ENCODE results near the gene VPS35L. TPM values are rescaled to one million over a fixed set of nuclear protein-coding genes. Genes with fewer than 3 reads are reported as not detected.

The VPS35L gene, protein sequence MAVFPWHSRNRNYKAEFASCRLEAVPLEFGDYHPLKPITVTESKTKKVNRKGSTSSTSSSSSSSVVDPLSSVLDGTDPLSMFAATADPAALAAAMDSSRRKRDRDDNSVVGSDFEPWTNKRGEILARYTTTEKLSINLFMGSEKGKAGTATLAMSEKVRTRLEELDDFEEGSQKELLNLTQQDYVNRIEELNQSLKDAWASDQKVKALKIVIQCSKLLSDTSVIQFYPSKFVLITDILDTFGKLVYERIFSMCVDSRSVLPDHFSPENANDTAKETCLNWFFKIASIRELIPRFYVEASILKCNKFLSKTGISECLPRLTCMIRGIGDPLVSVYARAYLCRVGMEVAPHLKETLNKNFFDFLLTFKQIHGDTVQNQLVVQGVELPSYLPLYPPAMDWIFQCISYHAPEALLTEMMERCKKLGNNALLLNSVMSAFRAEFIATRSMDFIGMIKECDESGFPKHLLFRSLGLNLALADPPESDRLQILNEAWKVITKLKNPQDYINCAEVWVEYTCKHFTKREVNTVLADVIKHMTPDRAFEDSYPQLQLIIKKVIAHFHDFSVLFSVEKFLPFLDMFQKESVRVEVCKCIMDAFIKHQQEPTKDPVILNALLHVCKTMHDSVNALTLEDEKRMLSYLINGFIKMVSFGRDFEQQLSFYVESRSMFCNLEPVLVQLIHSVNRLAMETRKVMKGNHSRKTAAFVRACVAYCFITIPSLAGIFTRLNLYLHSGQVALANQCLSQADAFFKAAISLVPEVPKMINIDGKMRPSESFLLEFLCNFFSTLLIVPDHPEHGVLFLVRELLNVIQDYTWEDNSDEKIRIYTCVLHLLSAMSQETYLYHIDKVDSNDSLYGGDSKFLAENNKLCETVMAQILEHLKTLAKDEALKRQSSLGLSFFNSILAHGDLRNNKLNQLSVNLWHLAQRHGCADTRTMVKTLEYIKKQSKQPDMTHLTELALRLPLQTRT
- total RNA-seq (10 to 100 TPM; 24.0 to 35.1 (median 32.0) TPM), polyA plus RNA-seq (10 to 100 TPM; 15.0 to 25.8 TPM)
- long read RNA-seq, donor 1, transcript VPS35L-203 (31 exons, 3,855 nt), result major isoform, 18 of 41 reads
- long read RNA-seq, donor 1, partial matches to known transcripts, result 17 of 41 reads
- long read RNA-seq, donor 1, other reads (novel, unspliced or antisense), result 5 of 41 reads
- long read RNA-seq, donor 2, transcript VPS35L-203 (31 exons, 3,855 nt), result major isoform, 32 of 50 reads
- long read RNA-seq, donor 2, partial matches to known transcripts, result 11 of 50 reads
- long read RNA-seq, donor 2, other reads (novel, unspliced or antisense), result 7 of 50 reads
- long read RNA-seq, donor 3, transcript VPS35L-203 (31 exons, 3,855 nt), result major isoform, 43 of 96 reads
- long read RNA-seq, donor 3, partial matches to known transcripts, result 28 of 96 reads
- long read RNA-seq, donor 3, other reads (novel, unspliced or antisense), result 24 of 96 reads

DNA sequence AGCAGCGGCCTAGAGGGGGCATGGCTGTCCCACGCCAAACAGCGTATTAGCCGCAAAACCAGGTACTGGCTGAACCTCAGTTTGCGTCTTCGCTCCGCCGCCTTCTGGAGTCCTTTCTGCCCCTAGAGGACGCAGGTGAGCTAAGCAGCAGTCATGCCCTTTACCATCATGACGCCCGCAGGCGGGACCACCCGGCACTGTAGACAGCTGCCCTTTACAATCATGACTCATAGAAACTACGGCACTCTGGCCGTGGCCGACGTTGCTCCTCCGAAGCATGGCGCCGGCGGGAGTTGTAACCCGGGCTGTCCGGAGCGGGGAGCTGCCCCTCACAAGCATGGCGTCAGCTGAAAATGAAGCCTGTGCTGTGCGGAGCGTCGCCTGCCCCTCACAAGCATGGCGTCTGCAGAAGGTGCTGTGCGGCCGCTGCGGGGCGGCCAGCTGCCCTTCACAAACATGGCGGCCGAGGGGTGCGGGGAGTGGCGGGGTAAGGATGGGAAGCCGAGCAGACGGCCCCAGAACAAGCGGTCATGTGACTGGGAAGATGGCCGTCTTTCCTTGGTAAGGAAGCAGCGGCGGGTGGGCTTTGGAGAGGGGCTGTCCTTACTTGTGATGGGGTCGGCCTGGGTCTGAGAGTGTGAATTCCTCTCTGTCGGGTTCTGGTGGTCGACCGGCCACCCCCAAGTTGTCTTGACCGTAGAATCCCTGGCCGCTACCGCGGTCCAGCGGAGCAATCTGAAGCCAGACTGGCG is at the start of gene VPS35L:
Gene VPS35L, plus strand, starts transcription at position 518 of the 752 bp plus-strand sequence. Its CDS starts 27 bp downstream, at position 545.
- no peaks in the 10 kb centered on the region for H3K9me3 ChIP-seq
- peak; percentile 97 to 98 for DNase-seq
- peak; percentile 99 to 100 (median 100) for ATAC-seq
- no peaks in the 10 kb centered on the region for H3K27me3 ChIP-seq
- H3K4me3 ChIP-seq, result peak within 1 kb of the TSS; percentile 62 to 93 (median 79)
- peaks cover 0 to 24% (median 16%) of the 10 kb centered on the region in 9 donors for H3K4me1 ChIP-seq
- H3K27ac ChIP-seq, result peak within 1 kb of the TSS; percentile 40 to 95 (median 86)
- peaks cover 0 to 24% (median 0%) of the 10 kb centered on the region in 9 donors for H3K36me3 ChIP-seq
- TF ChIP-seq CTCF (IDR thresholded peaks at IDR 0.05), result peak; percentile 50 to 88 (median 76)
- WGBS, 2 donors, result 0% methylated on average over 53 of the region's 53 CpGs
- intact Hi-C loops (cut with DNase I), result loop anchor here in 3 of 10 donors (2.0 to 5.0 kb wide), 2 partner anchors 33 to 332 kb away; partner anchors contain the start of genes CCP110 (in 2 of the 3) and GDE1 (in 2 of the 3)

- no peak for ATAC-seq
- TF ChIP-seq CTCF (IDR thresholded peaks at IDR 0.05), result no peak
- Histone ChIP-seq H3K36me3 (peaks cover 0 to 100% (median 44%) of the 10 kb centered on the region in 9 donors), H3K27ac (no peak overlapping the region), H3K27me3 (no peaks in the 10 kb centered on the region), H3K4me3 (no peak overlapping the region), H3K9me3 (no peaks in the 10 kb centered on the region), H3K4me1 (peaks cover 0 to 12% (median 0%) of the 10 kb centered on the region in 9 donors)
- DNase-seq, result no peak
- 84 to 97% methylated on average over 4 of the region's 4 CpGs for WGBS, 2 donors
- intact Hi-C loops (cut with DNase I), result loop anchor here in 3 of 10 donors (5.0 to 10.0 kb wide), 2 partner anchors 420 to 422 kb away; no protein-coding TSS in a partner anchor
Measured at GRCh38 chr16:19506965-19507364, 48.5 kb upstream of the VPS35L start.

DNA sequence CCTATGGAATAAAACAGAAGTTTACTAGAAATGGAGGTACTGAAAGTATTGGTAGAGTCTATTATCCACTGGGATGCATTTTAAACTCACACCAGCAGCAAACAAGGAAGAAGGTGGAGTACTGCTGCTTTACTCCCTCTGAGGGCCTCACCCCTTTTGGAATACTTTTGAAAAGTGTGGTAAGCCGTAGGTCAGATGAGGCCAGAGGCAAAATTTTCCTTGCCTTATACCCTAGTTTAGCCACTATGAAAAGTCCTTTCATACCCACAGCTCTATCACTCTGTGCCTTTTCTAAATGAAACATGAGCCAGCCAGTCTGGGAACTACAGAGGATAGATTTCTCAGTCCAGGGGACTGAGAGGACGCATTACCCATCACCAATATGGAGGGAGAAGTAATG is 47.6 kb upstream of the VPS35L start:
- 91 to 94% methylated on average over 2 of the region's 2 CpGs for WGBS, 2 donors
- DNase-seq, result no peak
- Histone ChIP-seq H3K9me3 (no peaks in the 10 kb centered on the region), H3K4me3 (no peak overlapping the region), H3K27me3 (no peaks in the 10 kb centered on the region), H3K4me1 (peaks cover 0 to 12% (median 0%) of the 10 kb centered on the region in 9 donors), H3K36me3 (peaks cover 0 to 97% (median 40%) of the 10 kb centered on the region in 9 donors), H3K27ac (no peak overlapping the region)
- ATAC-seq, result no peak
- intact Hi-C loops (cut with DNase I), result loop anchor here in 3 of 10 donors (5.0 to 10.0 kb wide), 2 partner anchors 421 to 423 kb away; no protein-coding TSS in a partner anchor
- TF ChIP-seq CTCF (IDR thresholded peaks at IDR 0.05), result no peak

Data from heart right ventricle (tissue), 16 donors.